ENCODE data around the gene CCDC122. TPM values are rescaled to one million over a fixed set of nuclear protein-coding genes. Genes with fewer than 3 reads are reported as not detected.

The CCDC122 gene
- total RNA-seq, 3 donors from 2014 or later: 8.0 to 17.1 (median 10.9) TPM

DNA sequence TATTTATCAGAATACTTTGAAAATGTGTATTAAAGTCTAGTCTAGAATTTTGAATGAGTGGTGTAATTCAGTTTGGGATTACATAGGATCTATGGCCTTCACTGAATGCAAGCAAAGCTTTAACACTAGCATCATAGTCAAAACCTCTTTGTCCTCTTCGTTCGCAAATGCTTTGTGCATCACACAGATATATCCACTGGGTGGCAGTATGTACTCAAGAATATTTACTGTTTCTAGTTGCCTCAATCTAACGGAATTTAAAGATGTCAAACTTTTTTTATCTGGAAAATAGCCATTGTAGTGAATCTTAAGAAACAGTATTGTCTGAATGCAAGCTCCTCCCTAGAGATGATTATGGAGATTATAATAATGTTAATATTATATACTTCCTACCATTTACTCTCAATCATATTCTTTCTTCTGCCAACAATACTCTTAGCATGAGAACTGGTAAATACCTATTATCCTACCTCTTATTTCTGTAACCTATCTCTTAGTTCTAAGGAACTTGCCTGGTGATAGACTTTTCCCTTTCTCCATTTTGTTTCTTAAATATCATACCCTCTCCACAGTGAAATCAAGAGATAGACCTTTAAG, 26.0 kb upstream of the CCDC122 start:
- ATAC-seq: peak; percentile 73
- TF ChIP-seq, protein P1, sequence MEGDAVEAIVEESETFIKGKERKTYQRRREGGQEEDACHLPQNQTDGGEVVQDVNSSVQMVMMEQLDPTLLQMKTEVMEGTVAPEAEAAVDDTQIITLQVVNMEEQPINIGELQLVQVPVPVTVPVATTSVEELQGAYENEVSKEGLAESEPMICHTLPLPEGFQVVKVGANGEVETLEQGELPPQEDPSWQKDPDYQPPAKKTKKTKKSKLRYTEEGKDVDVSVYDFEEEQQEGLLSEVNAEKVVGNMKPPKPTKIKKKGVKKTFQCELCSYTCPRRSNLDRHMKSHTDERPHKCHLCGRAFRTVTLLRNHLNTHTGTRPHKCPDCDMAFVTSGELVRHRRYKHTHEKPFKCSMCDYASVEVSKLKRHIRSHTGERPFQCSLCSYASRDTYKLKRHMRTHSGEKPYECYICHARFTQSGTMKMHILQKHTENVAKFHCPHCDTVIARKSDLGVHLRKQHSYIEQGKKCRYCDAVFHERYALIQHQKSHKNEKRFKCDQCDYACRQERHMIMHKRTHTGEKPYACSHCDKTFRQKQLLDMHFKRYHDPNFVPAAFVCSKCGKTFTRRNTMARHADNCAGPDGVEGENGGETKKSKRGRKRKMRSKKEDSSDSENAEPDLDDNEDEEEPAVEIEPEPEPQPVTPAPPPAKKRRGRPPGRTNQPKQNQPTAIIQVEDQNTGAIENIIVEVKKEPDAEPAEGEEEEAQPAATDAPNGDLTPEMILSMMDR (IDR thresholded peaks at IDR 0.05): peak; percentile 72
- Histone ChIP-seq H3K36me3 (ENCODE audit: low read depth) (no peaks in the 10 kb centered on the region), H3K9me3 (no peaks in the 10 kb centered on the region), H3K4me3 (no peak overlapping the region), H3K4me1 (ENCODE audit: low read depth) (peaks cover 7% of the 10 kb centered on the region)
- intact Hi-C loops (cut with DNase I, micrococcal nuclease): loop anchor here (5.0 to 10.0 kb wide), 5 partner anchors 142 to 569 kb away; no protein-coding TSS in a partner anchor
- peak in 1 of 3 donors; percentile 67 for DNase-seq

GRCh38 chr13:43895940-43896339, 16.4 kb upstream of the CCDC122 start:
- no peak overlapping the region for H3K4me3 ChIP-seq
- H3K36me3 ChIP-seq (ENCODE audit: low read depth): no peaks in the 10 kb centered on the region
- H3K4me1 ChIP-seq (ENCODE audit: low read depth): no peaks in the 10 kb centered on the region
- ATAC-seq (no peak), DNase-seq (no peak)
- H3K9me3 ChIP-seq: no peaks in the 10 kb centered on the region
- intact Hi-C loops (cut with DNase I, micrococcal nuclease): no loop called here
- TF ChIP-seq, protein P1 (IDR thresholded peaks at IDR 0.05): no peak

- Histone ChIP-seq H3K36me3 (ENCODE audit: low read depth) (no peaks in the 10 kb centered on the region), H3K9me3 (no peaks in the 10 kb centered on the region), H3K4me1 (ENCODE audit: low read depth) (no peaks in the 10 kb centered on the region), H3K4me3 (no peak overlapping the region)
- TF ChIP-seq, protein P1 (IDR thresholded peaks at IDR 0.05): no peak
- no peak for ATAC-seq
- intact Hi-C loops (cut with DNase I, micrococcal nuclease): no loop called here
- DNase-seq: no peak
These were observed 14.9 kb upstream of the CCDC122 start for GRCh38 chr13:43894438-43894837.

DNA sequence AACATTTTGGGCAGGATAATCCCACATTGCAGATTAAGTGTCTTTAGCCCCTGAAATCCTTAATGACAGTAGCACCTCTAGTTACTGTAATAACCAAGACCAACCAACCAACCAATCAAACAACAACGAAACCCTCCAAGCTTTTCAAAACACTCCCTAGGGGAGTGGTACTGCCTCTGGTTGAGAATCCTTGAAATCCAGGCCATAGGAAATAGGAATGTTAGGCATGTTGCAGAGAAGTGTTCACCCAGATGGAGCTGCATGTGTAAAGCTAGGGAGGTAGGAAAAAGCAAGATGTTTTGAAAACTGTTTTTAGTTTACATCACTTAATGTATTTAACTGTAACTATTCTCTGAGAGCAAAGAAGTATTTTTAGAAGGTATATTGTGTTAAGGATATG, 4.7 kb upstream of the CCDC122 start:
- no peak for ATAC-seq
- TF ChIP-seq, protein P1 (IDR thresholded peaks at IDR 0.05): no peak
- DNase-seq: no peak
- Histone ChIP-seq H3K4me3 (no peak overlapping the region), H3K4me1 (ENCODE audit: low read depth) (no peaks in the 10 kb centered on the region), H3K9me3 (no peaks in the 10 kb centered on the region), H3K36me3 (ENCODE audit: low read depth) (no peaks in the 10 kb centered on the region)
- intact Hi-C loops (cut with DNase I, micrococcal nuclease): no loop called here

DNA sequence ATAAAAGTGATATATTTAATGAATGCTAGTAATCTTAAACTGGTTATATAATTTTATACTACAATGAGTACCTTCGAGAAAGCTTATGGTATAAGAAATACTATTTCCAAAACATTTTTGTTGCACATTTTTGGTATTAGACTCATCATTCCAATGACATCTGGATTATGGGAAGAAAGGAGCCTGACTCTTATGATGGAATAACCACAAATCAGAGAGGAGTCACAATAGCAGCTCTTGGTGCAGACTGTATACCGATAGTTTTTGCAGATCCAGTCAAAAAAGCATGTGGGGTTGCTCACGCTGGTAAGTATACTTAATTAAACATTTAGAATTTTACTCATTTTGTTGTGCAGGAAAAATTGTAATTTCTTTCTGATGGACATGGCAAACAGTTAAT, 4.1 kb upstream of the CCDC122 start:
- H3K4me3 ChIP-seq: no peak overlapping the region
- intact Hi-C loops (cut with DNase I, micrococcal nuclease): no loop called here
- TF ChIP-seq, protein P1 (IDR thresholded peaks at IDR 0.05): no peak
- peaks cover 2% of the 10 kb centered on the region for H3K4me1 ChIP-seq (ENCODE audit: low read depth)
- no peaks in the 10 kb centered on the region for H3K36me3 ChIP-seq (ENCODE audit: low read depth)
- ATAC-seq: no peak
- no peak for DNase-seq
- H3K9me3 ChIP-seq: no peaks in the 10 kb centered on the region

DNA sequence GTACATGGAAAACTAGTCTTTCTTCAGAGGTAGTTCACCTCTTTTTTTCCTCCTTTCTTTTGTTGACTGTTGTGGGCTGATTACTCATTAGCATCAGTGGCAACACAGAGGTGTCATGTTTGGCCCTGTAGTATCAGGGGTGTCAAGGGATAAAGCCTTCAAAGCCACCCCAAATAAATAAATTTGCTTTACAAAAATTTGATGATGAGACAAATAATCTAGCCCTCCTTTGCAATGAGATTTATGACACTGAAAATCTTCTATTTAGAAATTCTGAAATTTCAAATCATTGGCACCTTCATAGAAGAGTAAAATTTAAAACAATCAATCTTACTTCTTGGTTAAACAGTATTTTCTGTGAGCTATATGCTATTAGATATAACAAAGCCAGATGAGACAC, 2.0 kb upstream of the CCDC122 start:
- no peak for DNase-seq
- Histone ChIP-seq H3K36me3 (ENCODE audit: low read depth) (no peaks in the 10 kb centered on the region), H3K4me3 (no peak overlapping the region), H3K4me1 (ENCODE audit: low read depth) (peaks cover 9% of the 10 kb centered on the region), H3K9me3 (no peaks in the 10 kb centered on the region)
- TF ChIP-seq, protein P1 (IDR thresholded peaks at IDR 0.05): no peak
- ATAC-seq: no peak
- intact Hi-C loops (cut with DNase I, micrococcal nuclease): no loop called here

All from mucosa of descending colon (tissue), 3 donors.